HL-60/S4 treated with retinoic acid at 250 ng/mL for 4 days and 3 days (cell line): ENCODE measurements around the gene SELENBP1.

Experiments
- in situ Hi-C: fragments of 300-500 bp; cut with MboI; formaldehyde crosslinking; loops from 2 replicates; pipeline ENCODE4 v1.7.0; 2022; ENCODE audit warnings: low sequenced_read_pairs

SELENBP1 gene

DNA sequence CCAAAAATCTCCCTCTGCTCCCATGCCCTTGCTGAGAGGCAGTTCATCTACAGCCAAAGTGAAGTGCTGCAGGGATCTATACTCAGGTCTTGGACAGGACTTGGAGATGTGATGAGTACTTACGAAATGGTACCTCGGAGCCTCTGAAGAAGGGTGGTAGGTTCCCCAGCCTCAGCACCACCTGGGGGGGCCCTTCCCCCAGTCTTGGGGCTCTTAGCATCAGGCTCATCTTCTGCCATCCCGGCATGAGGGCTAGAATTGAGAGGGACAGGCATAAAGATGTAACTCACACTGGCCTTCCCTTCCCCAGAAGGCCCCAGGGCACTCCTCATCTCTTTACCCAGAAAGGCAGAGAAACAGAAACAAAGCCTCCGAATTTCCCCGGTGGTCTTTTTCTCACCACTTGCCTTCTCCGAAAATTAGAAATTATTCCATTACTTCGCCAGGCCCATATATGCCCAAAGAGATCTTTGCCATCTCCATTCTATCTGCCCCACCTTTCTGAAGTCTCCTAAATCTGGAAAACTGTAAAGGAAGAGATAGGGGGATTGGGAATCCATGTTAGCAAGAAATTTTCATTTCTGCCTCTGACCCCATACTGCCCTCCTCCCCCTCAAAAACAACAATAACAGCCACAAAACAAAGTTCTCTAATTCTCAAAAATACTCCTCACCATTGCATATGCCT lies 26.3 kb downstream of the SELENBP1 start:
- in situ Hi-C loops = no loop called here

DNA sequence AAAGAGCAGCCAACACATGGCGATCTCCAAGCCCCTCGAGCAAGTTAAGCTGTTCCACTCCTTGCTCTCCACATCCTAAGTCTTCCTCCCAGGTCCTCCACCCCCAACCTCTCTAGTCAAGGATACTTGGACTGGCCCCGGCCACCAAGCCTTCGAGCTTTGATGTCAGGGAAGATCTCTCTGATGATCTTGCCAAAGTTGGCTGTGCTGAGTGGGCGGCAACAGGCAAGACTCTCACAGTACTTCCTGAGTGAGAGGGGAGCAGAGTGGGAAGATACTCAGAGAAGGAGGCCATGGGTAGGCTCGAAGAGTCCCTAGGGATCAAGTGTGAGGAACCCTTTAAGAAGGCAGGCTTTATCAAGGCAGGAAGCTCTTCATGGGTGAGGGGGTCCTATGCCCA lies 28.2 kb downstream of the SELENBP1 start:
- in situ Hi-C loops = no loop called here

DNA sequence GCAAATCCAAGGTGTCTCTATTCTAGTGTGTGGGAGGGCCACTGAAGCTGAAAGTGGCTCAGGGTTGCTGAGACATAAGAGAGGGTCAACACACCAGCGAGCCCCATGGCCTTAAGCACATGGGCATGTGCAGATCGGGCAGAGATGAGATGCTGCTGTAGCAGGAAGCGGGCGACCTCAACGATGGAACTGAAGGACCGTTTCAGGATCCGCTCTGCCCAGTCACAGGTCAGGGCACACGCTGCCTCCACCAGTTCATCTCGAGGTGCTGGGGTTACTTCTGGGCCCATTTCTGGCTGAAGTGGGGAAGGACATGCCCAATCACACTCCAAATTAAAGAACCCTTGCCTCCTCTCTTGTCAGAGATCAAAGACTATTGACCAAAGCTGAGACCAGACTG lies 28.9 kb downstream of the SELENBP1 start:
- in situ Hi-C loops = no loop called here

DNA sequence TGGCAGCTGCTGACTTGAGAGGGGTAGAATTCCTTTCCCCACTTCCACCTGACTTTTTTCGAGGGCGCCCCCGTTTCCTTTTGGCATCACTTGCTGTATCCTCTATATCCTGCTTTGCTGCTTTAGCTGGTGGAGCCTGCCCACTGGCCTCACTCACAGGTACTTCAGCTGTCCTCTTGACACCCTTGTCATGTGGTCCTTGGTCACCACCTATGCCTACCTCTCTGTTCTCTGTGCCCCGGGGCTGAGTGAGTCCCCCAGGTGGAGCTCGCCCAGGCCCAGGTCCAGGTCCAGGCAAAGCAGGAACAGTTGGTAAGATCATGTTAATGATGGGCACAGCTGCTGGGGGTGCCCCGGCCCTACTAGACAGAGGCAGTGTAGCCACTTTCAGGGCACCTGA lies 29.9 kb downstream of the SELENBP1 start:
- in situ Hi-C loops = no loop called here

DNA sequence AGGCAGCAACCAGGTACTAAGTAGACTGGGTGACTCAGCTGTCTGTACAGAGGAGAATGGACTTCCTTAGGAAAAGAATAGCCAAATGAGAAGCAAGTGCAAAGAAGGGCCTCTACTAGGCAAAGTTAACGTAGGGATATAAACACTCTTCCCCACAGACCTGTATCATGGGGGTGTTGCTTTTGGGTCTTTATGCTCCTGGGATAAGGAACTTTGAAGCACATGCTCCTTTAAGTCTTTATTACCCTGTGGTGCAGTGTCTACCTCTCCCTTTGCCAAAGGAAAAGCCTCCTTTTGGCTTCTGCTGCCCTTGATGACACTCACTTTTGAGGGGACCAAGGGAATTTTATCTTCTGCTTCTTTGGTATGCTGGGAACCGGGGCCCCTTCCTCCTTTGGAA lies 30.5 kb downstream of the SELENBP1 start:
- in situ Hi-C loops = no loop called here

DNA sequence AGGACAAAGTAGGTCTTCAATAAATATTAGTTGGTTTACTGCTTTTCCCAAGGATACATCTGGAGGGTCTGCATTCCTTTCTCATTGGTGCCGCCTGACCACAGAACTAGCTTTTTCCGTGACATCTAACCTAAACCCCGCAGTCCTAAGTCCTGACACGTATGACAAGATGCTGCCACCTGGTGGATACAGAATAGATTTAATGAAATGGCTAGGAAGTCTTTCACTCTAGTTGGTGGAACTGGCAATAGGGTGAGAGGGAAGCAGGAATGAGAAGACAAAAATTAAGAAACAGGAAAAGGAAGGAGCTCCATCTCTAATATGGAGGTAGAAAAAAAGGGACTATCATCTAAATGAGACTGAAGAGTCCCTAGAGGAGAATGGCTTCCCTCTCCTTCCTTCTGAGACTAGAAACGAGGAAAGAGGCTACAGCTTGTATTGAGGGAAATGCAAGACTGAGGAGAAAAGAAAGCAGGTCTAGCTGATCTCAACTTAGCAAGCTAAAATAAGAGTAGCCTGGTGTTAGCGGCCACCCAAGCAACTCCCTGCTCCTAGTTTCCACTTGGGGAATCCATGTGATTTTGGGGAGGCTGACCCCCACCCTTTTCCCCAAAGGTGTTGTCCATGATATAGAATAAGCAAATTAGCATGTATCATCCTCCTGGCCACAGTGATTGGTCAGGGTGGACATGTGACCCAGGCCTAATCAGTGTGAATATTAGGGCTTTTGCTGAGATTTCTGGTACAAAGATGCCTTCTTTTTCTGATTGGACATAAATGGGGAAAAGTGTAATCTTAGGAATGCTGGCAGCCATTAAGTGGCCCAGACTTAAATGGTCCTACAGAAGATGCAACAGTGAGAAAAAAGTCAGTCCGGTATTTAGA lies 31.4 kb downstream of the SELENBP1 start:
- in situ Hi-C loops = no loop called here

DNA sequence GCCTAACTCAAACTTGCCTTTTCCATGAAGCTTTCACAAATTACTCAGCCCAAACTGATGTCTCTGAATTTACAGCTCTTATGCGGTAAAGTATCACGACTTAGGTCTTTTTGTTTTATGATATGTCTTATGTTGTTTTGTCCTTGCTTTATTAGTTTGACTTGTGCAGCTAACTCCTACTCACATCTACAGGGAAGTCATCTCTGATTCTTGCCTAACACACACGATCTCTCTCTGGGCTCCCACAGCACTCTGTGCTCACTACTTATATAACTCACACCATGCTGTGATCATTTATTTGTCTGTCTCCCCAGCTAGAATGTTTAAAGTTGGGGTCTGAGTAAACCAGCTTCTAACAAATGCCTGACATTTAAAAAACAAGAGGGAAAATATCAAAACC lies 35.9 kb downstream of the SELENBP1 start:
- in situ Hi-C loops = no loop called here

DNA sequence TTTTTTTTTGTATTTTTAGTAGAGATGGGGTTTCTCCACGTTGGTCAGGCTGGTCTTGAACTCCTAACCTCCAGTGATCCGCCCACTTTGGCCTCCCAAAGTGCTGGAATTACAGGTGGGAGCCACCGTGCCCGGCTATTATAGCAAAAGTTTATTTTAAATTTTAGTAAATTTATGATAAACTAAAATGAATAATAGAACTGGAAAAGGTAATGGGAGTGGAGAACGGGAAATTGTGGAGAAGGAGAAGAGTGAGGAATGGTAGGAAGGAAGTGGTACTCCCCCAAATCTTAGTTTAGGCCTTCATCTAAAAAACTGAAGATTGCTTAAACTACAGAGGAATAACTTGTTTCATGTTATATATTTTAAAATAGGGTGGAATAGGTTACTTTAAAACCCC lies 37.7 kb downstream of the SELENBP1 start:
- in situ Hi-C loops = no loop called here

DNA sequence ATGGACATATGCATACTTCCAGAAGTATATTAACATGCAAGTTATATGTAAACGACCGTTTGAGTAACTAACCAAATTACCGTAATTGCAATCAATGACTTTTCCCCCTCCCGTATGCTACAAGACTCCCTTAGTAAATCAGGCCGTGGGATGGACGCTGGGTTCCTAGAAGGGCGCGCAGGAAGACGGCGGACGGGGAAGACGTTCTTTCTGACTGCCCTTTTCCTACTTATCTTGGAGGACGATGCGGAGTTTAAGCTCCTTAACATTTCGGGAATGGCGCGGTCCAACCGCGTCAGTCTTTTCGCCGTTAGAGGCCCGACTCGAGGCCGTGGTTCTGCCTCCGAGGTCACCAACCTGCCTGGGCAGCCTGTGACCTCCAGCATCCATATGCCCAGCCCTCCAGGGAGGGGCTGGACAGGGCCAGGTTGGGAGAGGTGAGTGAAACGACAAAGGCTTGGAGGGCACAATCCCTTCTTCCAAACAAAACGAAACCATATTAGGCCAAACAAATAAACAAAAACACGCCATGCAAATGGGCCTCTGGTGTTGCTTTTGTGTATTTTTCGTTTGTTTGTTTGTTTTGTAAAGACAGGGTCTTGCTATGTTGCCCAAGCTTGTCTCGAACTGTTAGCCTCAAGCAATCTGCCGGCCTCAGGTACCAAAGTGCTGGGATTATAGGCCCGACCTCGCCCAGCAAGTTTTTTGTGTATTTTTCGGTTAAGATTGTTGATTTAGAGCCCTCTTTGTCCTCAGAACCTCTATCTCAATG lies 44.4 kb downstream of the SELENBP1 start:
- in situ Hi-C loops = no loop called here

DNA sequence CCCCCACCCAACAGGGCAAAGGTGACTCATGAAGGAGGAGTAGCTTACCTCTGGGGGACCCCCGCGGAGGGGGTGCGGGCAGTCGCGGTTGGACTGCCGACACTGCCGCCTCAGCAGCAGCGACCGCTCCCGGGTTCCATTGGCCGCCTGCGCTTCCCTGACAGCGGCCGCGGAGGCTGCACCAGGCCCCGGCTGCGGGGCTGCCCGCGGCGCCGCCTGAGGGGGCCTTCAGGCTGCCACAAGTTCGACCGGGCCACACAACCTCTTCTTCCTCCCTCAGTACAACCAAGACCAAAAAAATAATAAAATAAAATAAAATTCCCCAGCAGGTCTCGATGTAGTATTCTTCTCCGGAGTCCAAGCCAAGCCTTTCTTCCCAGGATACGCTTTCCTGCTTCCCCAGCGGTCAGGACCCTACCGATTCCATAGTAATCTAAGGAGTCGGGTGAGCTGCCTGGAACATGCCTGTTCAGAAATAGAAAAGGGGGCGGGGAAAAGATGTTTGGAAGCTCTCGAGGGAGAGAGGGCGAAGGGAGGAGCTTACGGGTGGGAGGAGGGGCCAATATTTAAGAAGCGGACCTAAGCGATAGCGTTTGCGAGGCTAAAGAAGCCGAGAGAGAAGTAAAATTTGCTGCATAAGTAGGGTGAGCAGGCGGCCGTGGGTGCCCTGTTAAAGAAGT lies 45.1 kb downstream of the SELENBP1 start, which contains the start of gene PI4KB:
TSS of gene PI4KB (minus strand) at position 194 of the 680 bp plus-strand sequence. CDS start 10,935 bp downstream, outside the sequence.
- in situ Hi-C loops = no loop called here

DNA sequence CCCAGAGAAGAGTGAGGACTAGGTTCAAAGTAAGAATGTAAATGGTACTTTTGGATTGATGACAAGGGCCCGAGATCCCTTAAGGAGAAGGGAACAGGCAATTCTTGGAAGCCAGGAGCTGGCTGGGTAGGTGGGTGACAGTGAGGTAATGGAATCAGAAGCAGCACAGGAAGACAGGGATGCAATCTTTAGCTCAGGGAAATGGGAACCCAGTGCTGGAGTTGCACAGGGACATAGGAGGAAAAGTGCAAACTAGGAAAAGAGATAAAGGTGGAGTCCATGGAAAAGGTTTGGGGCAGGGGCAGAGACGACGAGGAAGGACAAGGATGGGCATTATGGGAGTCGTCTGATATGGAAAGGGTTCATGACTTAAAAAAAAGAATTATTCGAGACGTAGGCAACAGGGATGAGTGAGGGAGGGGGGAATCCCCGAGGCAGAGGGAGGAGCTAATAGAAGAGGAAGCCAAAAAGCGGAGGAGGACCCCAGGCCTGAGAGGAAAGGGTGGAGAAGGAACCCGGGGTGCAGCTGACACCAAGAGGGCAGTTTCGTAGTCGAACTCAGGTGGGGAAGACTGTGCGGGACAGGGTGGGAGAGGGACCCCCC lies 45.8 kb downstream of the SELENBP1 start:
- in situ Hi-C loops = no loop called here

DNA sequence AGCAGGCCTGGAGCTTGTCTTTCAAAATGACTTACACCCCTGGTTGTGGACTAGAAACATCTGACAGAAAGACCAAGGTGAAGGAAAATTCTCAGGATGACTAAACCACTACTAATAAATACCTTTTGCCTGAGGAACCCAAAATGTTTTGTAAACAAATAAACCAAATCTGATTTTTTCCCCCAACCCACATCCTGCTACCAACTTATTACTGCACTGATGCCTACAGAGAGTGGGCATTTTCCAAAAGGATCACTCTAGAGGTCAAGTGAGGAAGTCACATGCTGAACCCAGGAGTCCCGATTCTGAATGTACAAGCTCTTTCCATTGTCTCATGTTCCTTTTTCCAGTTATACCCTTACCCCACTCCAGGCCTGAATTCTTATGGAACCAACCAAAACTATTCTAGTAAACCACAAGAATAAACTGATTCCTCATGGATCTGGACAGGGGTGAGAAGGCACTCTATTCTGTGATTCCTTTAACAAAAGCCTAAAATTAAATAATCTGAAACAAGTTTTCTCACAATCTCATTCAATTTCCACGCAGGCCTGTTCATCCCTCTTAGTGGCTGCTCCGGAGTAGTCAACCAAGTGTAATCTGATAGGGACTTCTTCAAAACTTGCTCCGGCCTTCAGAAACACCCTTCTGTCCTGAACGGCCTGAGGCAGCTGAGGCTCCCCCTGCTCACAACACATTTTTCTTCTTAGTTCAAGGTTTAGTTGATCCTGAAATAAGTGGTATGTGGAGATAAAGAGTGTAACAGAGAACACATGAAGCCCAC lies 46.7 kb downstream of the SELENBP1 start:
- in situ Hi-C loops = no loop called here

DNA sequence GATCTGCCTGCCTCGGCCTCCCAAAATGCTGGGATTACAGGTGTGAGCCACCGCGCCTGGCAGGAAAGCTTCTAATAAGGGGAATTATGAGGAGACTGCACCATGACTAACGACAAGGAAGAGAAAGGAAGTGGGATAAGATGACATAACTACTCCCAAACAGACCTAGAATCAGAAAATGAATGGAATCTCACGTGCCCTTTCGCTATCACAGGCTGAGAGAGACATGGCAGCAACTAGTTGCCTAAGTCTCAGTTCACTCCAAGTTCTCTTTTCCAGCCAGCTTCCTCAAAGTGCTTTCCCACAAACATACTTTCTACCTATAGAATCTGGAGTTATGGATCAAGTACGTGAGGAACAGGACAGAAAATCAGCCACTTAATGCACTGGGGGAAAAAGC lies 47.3 kb downstream of the SELENBP1 start:
- in situ Hi-C loops = no loop called here

DNA sequence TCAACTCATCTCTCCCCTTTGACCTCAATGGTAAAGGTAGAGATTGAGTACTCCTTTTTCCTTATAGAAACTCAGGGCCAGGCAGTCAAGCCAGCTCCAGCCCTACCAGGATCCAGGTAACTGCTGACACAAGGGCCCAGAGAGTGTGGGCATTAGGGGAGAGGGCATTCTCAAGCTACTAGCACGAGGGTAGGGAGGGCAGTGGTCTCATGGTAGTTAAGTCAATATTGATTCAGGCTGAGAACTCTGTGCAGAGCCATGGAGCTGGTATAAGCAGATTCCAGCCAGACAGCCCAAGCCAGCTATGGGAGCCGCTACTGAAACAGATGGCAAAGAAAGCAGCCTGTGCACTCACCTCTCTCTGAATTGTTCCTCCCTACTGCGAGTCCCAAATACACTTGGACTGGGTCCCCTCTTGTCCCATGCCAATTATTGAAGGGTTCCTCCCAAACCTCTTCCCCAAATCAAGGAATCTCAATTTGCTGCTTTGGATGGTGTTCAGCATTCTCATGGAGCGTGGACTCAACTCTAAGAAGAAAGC lies 48.0 kb downstream of the SELENBP1 start:
- in situ Hi-C loops = no loop called here

DNA sequence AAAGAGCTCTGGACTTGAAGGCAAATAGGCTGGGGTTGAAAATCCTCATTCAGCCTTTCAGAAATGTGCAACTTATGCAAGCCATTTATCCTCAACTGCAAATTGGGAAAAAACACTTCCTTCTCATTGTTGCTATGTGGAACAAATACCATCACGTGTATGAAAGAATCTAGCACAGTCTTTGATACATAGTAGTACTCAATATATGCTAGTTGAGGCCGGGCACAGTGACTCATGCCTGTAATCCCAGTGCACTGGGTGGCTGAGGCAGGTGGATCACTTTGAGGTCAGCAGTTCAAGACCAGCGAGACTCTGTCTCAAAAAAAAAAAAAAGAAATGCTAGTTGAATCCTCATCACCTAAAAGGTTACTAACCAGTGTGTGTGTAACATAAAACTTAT lies 53.5 kb downstream of the SELENBP1 start:
- in situ Hi-C loops = no loop called here

DNA sequence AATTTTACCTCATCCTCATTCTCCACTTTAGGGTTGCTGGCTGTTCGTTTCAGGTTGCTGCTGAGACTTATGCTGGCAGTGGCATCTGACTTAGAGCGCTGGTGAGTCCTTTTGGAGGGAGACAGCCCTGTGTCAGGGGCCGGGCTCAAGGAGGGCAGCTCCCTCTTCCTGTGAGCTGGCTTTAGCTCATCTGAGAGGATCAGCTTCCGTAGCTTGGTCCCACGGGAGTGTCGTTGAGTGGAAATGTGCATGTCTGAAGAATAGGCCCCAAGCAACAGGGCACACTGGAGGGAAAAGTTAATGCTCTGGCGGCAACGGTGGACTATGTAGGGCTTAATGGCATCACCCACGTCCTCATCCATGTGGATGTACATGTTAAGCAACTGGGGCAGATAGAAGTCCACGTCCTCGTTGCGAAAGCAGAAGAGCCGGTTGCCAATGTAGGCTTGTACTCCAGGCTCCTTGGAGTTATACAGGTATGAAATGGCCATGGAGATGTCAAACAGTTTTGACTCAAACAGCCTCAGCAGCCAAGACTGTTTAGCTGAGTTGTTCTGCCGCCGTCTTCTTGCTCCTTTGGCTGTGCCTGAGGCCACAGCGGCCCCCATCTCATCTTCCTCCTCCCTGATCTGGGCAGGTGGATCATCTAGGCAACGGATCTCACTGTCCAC lies 56.8 kb downstream of the SELENBP1 start:
- in situ Hi-C loops = no loop called here
